ENCODE measurements around the gene CDH22. TPM values are rescaled to one million over a fixed set of nuclear protein-coding genes. Genes with fewer than 3 reads are reported as not detected.

The CDH22 gene
- total RNA-seq, 1 donor from 2014 or later = 0.09 TPM

GRCh38 chr20:46233701-46234100 is 74.6 kb downstream of the CDH22 start:
- Mint-ChIP-seq H3K36me3 (ENCODE audit: low read depth) (no peaks in the 10 kb centered on the region), H3K4me1 (no peaks in the 10 kb centered on the region), H3K9me3 (no peaks in the 10 kb centered on the region), H3K27me3 (ENCODE audit: low read depth) (peaks cover 77% of the 10 kb centered on the region), H3K4me3 (no peak overlapping the region), H3K27ac (ENCODE audit: unreplicated experiment) (no peak overlapping the region)
- TF ChIP-seq CTCF (conservative IDR thresholded peaks at IDR 0.05) = no peak
- DNase-seq (ENCODE audit: low read depth, low spot score) = no peak

- Mint-ChIP-seq H3K27ac (ENCODE audit: unreplicated experiment) (no peak overlapping the region), H3K9me3 (no peaks in the 10 kb centered on the region), H3K4me1 (no peaks in the 10 kb centered on the region), H3K27me3 (ENCODE audit: low read depth) (peaks cover 76% of the 10 kb centered on the region), H3K4me3 (no peak overlapping the region), H3K36me3 (ENCODE audit: low read depth) (no peaks in the 10 kb centered on the region)
- no peak for DNase-seq (ENCODE audit: low read depth, low spot score)
- TF ChIP-seq CTCF (conservative IDR thresholded peaks at IDR 0.05) = no peak
Observed at GRCh38 chr20:46232539-46232938, 75.8 kb downstream of the CDH22 start.

DNA sequence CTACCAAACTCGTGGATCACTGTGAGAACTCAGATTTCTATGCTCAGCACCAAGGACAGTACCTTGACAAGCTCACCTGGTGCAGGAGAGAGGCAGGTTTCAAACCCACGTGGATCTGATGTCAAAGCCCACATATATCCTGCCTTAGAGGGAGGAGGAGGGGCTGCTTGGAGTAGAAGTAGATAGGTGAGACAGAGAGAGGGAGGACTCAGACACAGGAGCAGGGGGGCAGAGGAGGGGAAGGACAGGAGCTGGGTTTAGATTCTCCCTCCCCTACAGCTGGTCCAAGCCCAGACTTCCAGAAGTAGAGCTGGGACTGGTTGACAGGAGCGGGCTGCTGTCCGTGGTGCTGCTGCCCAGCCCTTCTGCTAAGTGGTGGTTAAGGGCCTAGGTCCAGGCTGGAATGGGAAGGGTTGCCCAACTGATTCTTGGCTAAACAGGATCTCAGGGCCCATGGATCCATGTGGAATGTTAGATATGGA is 77.5 kb downstream of the CDH22 start:
- H3K27ac Mint-ChIP-seq (ENCODE audit: unreplicated experiment) = no peak overlapping the region
- peak; percentile 37 for DNase-seq (ENCODE audit: low read depth, low spot score)
- no peaks in the 10 kb centered on the region for H3K4me1 Mint-ChIP-seq
- no peak for TF ChIP-seq CTCF (conservative IDR thresholded peaks at IDR 0.05)
- peaks cover 83% of the 10 kb centered on the region for H3K27me3 Mint-ChIP-seq (ENCODE audit: low read depth)
- no peaks in the 10 kb centered on the region for H3K9me3 Mint-ChIP-seq
- no peak overlapping the region for H3K4me3 Mint-ChIP-seq
- no peaks in the 10 kb centered on the region for H3K36me3 Mint-ChIP-seq (ENCODE audit: low read depth)

GRCh38 chr20:46230106-46230491 is 78.2 kb downstream of the CDH22 start:
- DNase-seq (ENCODE audit: low read depth, low spot score) = no peak
- no peaks in the 10 kb centered on the region for H3K36me3 Mint-ChIP-seq (ENCODE audit: low read depth)
- no peak for TF ChIP-seq CTCF (conservative IDR thresholded peaks at IDR 0.05)
- no peak overlapping the region for H3K4me3 Mint-ChIP-seq
- H3K27me3 Mint-ChIP-seq (ENCODE audit: low read depth) = peaks cover 83% of the 10 kb centered on the region
- no peaks in the 10 kb centered on the region for H3K4me1 Mint-ChIP-seq
- no peak overlapping the region for H3K27ac Mint-ChIP-seq (ENCODE audit: unreplicated experiment)
- no peaks in the 10 kb centered on the region for H3K9me3 Mint-ChIP-seq

DNA sequence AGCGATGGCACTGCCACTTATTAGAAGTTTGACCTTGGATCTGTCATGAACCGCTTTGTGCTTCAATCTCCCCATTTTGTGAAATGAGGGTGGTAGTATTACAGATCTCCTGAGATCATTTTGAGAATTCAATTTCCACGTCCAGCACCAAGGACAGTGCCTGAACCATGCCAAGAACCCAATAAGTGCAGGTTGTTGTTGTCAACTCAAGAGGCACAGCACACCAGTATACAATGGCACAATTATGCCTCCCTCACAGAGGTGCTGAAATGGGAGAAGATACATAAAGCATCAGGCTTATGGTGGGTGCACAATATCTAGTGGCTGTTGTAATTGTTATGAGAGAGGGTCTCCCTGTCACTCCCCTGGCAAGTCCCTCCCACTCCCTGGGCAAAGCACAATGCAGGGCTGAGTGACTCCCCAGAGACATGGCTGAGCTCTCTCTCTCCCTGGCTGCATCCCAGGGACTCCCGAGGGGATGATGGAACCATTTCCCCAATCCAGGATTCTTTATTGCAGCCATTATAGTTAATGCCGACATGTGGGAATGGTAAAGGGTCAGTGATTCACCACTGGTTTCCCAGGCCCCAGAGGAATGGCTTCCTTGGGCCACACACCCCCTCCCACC is 78.7 kb downstream of the CDH22 start:
- Mint-ChIP-seq H3K36me3 (ENCODE audit: low read depth) (no peaks in the 10 kb centered on the region), H3K9me3 (no peaks in the 10 kb centered on the region), H3K4me3 (no peak overlapping the region), H3K4me1 (no peaks in the 10 kb centered on the region), H3K27ac (ENCODE audit: unreplicated experiment) (no peak overlapping the region), H3K27me3 (ENCODE audit: low read depth) (peaks cover 83% of the 10 kb centered on the region)
- TF ChIP-seq CTCF (conservative IDR thresholded peaks at IDR 0.05) = no peak
- no peak for DNase-seq (ENCODE audit: low read depth, low spot score)

All from neural crest cell (in vitro differentiated cells).